Measurements from ENCODE around the gene CCDC177.

Gene CCDC177

DNA sequence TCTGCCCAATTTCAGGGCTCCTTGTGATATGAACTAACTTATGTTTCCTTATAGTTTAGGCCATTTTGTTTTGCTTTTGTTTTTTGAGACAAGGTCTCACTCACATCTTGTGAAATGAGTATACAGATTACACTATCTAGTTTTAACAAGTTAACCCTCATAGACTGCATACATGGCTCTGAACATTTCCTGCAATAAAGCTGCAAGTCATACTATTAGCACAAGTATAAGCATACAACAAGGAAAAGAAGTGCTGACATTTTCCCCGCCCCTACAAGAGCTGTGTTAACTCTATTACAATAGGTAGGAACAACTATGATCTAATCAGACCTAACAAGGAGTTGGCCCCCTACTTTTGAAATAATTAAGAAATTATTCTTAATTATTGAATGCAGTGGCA, 35.9 kb downstream of the CCDC177 start:
- Histone ChIP-seq H3K36me3 (ENCODE audit: insufficient read depth, low read length) (no peaks in the 10 kb centered on the region), H3K9me3 (ENCODE audit: control insufficient read depth, insufficient read depth, low read length) (no peaks in the 10 kb centered on the region), H3K4me1 (ENCODE audit: insufficient read depth, low read length) (no peaks in the 10 kb centered on the region), H3K9ac (ENCODE audit: low read depth, low read length) (no peak overlapping the region)

DNA sequence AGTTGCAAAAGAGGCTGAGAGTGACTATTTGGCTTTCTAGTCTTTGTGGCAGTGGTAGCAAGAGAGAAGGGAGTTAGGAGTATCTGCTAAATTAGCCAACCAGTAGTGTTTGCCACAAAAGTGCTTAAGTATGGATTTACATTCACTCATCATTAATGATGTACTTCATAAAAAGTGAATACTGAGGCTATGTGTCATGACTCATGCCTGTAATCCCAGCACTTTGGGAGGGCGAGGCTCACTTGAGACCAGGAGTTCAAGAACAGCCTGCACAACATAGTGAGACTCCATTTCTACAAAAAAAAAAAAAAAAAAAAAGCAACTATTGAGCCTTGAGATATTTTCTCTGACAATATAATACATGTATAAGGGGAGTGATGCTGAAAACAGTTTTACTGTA, 36.8 kb downstream of the CCDC177 start:
- H3K9ac ChIP-seq (ENCODE audit: low read depth, low read length): no peak overlapping the region
- H3K4me1 ChIP-seq (ENCODE audit: insufficient read depth, low read length): no peaks in the 10 kb centered on the region
- no peaks in the 10 kb centered on the region for H3K36me3 ChIP-seq (ENCODE audit: insufficient read depth, low read length)

DNA sequence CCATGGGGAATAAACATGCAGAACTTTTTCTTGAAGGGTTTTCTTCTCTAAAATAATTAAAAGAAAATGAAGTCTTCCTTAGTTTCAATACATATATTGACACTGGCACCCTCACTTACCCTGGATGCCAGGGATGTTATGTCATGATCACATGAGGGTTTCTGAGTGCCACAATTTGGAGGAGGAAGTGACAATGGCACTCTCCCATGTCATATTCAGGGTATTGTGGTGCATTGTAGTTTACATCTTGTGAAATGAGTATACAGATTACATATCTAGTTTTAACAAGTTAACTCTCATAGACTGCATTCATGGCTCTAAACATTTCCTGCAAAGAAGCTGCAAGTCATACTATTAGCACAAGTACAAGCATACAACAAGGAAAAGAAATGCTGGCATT, 37.7 kb downstream of the CCDC177 start:
- Histone ChIP-seq H3K4me1 (ENCODE audit: insufficient read depth, low read length) (no peaks in the 10 kb centered on the region), H3K36me3 (ENCODE audit: insufficient read depth, low read length) (no peaks in the 10 kb centered on the region), H3K9ac (ENCODE audit: low read depth, low read length) (no peak overlapping the region), H3K9me3 (ENCODE audit: control insufficient read depth, insufficient read depth, low read length) (no peaks in the 10 kb centered on the region)

More for the DNA sequence above, 36.8 kb downstream of the CCDC177 start:
- H3K9me3 ChIP-seq (ENCODE audit: control insufficient read depth, insufficient read depth, low read length): no peaks in the 10 kb centered on the region

- Histone ChIP-seq H3K9ac (ENCODE audit: low read depth, low read length) (no peak overlapping the region), H3K36me3 (ENCODE audit: insufficient read depth, low read length) (no peaks in the 10 kb centered on the region), H3K9me3 (ENCODE audit: control insufficient read depth, insufficient read depth, low read length) (no peaks in the 10 kb centered on the region), H3K4me1 (ENCODE audit: insufficient read depth, low read length) (no peaks in the 10 kb centered on the region)
These were observed 39.3 kb downstream of the CCDC177 start for GRCh38 chr14:69535230-69535848.

- Histone ChIP-seq H3K4me1 (ENCODE audit: insufficient read depth, low read length) (no peaks in the 10 kb centered on the region), H3K9me3 (ENCODE audit: control insufficient read depth, insufficient read depth, low read length) (no peaks in the 10 kb centered on the region), H3K36me3 (ENCODE audit: insufficient read depth, low read length) (no peaks in the 10 kb centered on the region), H3K9ac (ENCODE audit: low read depth, low read length) (no peak overlapping the region)
These were observed 41.9 kb downstream of the CCDC177 start for GRCh38 chr14:69532561-69533340.

DNA sequence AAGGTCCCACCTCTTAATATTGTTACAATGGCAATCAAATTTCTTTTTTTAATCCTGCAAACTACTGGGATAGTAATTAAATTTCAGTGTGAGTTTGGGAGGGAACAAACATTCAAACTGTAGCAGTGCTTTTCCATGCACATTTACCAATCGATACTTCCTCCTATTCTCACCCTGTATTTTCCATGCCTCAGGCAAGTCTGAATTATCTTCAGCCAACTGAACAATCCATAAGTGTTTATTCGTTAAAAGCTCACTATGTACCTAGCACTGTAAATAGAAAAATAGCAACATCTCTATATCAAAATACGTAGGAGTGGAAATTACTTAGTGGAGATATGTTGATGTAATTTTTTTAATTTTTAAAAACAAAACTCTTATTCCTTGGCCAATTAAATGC, 43.5 kb downstream of the CCDC177 start:
- Histone ChIP-seq H3K36me3 (ENCODE audit: insufficient read depth, low read length) (no peaks in the 10 kb centered on the region), H3K9ac (ENCODE audit: low read depth, low read length) (no peak overlapping the region), H3K9me3 (ENCODE audit: control insufficient read depth, insufficient read depth, low read length) (no peaks in the 10 kb centered on the region), H3K4me1 (ENCODE audit: insufficient read depth, low read length) (no peaks in the 10 kb centered on the region)

- Histone ChIP-seq H3K4me1 (ENCODE audit: insufficient read depth, low read length) (no peaks in the 10 kb centered on the region), H3K36me3 (ENCODE audit: insufficient read depth, low read length) (no peaks in the 10 kb centered on the region), H3K9me3 (ENCODE audit: control insufficient read depth, insufficient read depth, low read length) (no peaks in the 10 kb centered on the region), H3K9ac (ENCODE audit: low read depth, low read length) (no peak overlapping the region)
These were observed 44.6 kb downstream of the CCDC177 start for GRCh38 chr14:69530095-69530494.

- H3K9me3 ChIP-seq (ENCODE audit: control insufficient read depth, insufficient read depth, low read length): no peaks in the 10 kb centered on the region
- no peak overlapping the region for H3K9ac ChIP-seq (ENCODE audit: low read depth, low read length)
- H3K36me3 ChIP-seq (ENCODE audit: insufficient read depth, low read length): no peaks in the 10 kb centered on the region
- no peaks in the 10 kb centered on the region for H3K4me1 ChIP-seq (ENCODE audit: insufficient read depth, low read length)
These were observed 45.1 kb downstream of the CCDC177 start for GRCh38 chr14:69529563-69529962.

DNA sequence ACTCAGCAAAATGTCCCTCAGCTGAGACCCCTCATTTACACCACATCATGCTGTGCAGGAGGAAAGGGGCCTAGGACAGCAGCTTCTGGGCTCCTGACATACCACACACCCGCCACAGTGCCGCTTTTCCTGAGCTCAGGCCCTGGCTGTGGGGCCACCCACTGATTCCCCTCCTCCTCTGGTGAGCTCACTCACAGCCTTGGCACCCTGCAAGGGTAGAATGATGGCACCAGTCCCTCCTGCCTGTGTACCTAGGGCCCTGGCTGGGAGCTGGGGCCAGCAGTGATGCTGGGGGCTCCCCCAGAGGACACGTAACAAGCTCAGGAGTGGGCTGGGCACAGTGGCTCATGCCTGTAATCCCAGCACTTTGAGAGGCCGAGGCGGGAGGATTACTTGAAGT, 45.7 kb downstream of the CCDC177 start:
- no peak overlapping the region for H3K9ac ChIP-seq (ENCODE audit: low read depth, low read length)
- no peaks in the 10 kb centered on the region for H3K4me1 ChIP-seq (ENCODE audit: insufficient read depth, low read length)
- H3K36me3 ChIP-seq (ENCODE audit: insufficient read depth, low read length): no peaks in the 10 kb centered on the region
- no peaks in the 10 kb centered on the region for H3K9me3 ChIP-seq (ENCODE audit: control insufficient read depth, insufficient read depth, low read length)

GRCh38 chr14:69528143-69528542, 46.5 kb downstream of the CCDC177 start:
- no peaks in the 10 kb centered on the region for H3K4me1 ChIP-seq (ENCODE audit: insufficient read depth, low read length)
- H3K36me3 ChIP-seq (ENCODE audit: insufficient read depth, low read length): no peaks in the 10 kb centered on the region
- no peak overlapping the region for H3K9ac ChIP-seq (ENCODE audit: low read depth, low read length)
- no peaks in the 10 kb centered on the region for H3K9me3 ChIP-seq (ENCODE audit: control insufficient read depth, insufficient read depth, low read length)

DNA sequence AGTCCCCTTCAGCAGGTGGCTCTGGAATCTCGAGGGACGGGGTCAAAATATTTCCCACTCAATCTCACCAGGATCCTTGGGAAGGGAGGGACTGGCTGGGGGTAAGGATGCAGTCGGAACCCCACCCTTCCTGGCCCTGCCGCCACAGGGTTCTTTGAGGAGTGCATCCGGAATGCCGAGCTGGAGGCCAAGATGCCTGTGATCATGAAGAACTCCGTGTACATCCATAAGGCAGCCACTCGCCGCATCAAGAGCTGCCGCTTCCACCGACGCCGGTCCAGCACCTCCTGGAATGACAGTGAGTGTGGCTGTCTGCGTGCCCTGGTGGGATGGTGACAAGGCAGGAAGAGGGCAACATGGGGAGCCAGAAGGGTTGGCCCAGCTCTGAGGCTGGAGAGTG, 47.0 kb downstream of the CCDC177 start:
- H3K9me3 ChIP-seq (ENCODE audit: control insufficient read depth, insufficient read depth, low read length): no peaks in the 10 kb centered on the region
- no peak overlapping the region for H3K9ac ChIP-seq (ENCODE audit: low read depth, low read length)
- H3K36me3 ChIP-seq (ENCODE audit: insufficient read depth, low read length): no peaks in the 10 kb centered on the region
- no peaks in the 10 kb centered on the region for H3K4me1 ChIP-seq (ENCODE audit: insufficient read depth, low read length)

DNA sequence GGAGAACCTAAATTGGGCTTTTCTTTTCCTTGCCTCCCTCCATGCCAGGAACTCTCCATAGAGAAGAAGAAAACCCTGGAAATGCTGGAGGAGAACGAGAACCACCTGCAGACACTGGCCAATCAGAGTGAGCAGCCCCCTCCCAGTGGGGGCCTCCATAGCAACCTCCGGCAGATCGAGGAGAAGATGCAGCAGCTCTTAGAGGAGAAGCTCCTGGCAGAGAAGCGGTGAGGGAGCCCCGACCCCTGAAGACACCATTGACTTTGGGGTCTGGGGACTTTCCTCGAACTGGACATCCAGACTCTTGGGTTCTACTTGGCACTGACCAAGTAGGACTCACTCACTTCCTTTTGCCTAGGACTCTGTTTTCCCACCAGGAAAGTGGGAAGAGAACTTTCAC, 48.8 kb downstream of the CCDC177 start:
- H3K4me1 ChIP-seq (ENCODE audit: insufficient read depth, low read length): no peaks in the 10 kb centered on the region
- no peaks in the 10 kb centered on the region for H3K36me3 ChIP-seq (ENCODE audit: insufficient read depth, low read length)
- no peaks in the 10 kb centered on the region for H3K9me3 ChIP-seq (ENCODE audit: control insufficient read depth, insufficient read depth, low read length)
- H3K9ac ChIP-seq (ENCODE audit: low read depth, low read length): no peak overlapping the region

GRCh38 chr14:69522026-69522425, 52.6 kb downstream of the CCDC177 start:
- Histone ChIP-seq H3K36me3 (ENCODE audit: insufficient read depth, low read length) (no peaks in the 10 kb centered on the region), H3K9ac (ENCODE audit: low read depth, low read length) (no peak overlapping the region), H3K9me3 (ENCODE audit: control insufficient read depth, insufficient read depth, low read length) (no peaks in the 10 kb centered on the region), H3K4me1 (ENCODE audit: insufficient read depth, low read length) (peaks cover 11% of the 10 kb centered on the region)

All from ES-I3 (cell line).